Measurements from ENCODE around the gene ZDHHC4. TPM values are rescaled to one million over a fixed set of nuclear protein-coding genes. Genes with fewer than 3 reads are reported as not detected.
A peak's percentile ranks its signal among the peaks of the same experiment; 100 is the strongest.

The ZDHHC4 gene
- total and polyA plus RNA-seq, 2 of the 13 experiments (the other 11 are each of a cell fraction or from before 2014, with no cell fraction given), result 83.2 to 188 TPM

DNA sequence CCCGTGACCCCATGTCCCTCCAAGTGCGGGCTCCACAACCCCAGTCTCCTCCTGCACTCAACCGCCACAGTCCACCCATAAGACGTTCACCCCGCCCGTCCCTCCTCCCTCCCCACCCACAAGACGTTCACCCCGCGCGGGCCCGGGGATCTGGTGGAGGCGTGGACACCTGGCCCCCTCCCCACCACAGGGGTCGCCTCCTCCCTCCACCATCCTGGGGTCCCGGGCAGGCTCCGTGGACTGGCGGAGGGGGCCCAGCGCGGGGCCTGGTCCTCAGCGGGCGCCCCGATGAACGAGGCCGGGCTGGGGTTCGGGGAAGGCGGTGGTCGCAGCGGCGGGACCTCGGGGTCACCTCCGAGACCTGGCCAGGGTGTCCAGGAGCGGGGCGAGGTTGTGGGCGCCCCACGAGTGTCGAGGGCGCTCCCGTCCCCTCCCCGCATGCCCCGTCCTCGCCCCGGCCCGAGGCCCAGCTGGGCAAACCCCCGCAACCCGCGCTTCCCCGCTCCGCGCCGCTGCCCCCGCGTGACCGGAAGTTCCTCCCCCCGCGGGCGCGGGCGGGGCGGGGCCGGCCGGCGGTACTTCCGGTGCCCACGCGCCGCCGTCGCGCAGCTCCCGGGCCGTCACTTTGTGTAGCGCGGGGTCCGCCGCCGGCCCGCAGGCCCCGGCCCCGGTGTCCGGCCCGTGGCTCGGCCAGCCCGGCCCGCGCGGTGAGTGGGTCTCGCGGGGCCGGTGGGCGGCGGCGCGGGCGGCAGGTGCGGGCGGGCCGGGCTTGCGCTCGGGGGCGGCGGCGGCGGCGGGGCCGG is 59.7 kb downstream of the ZDHHC4 start, which contains the start of gene ZNF316 (continued):
- TF ChIP-seq, protein P1, sequence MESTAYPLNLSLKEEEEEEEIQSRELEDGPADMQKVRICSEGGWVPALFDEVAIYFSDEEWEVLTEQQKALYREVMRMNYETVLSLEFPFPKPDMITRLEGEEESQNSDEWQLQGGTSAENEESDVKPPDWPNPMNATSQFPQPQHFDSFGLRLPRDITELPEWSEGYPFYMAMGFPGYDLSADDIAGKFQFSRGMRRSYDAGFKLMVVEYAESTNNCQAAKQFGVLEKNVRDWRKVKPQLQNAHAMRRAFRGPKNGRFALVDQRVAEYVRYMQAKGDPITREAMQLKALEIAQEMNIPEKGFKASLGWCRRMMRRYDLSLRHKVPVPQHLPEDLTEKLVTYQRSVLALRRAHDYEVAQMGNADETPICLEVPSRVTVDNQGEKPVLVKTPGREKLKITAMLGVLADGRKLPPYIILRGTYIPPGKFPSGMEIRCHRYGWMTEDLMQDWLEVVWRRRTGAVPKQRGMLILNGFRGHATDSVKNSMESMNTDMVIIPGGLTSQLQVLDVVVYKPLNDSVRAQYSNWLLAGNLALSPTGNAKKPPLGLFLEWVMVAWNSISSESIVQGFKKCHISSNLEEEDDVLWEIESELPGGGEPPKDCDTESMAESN (CRISPR knock-in tag; conservative IDR thresholded peaks at IDR 0.05), result peak; percentile 55; the same call in 1 of the 2 replicates
- no peak for TF ChIP-seq ZNF619 (CRISPR knock-in tag; IDR thresholded peaks at IDR 0.05)
- peak; percentile 69 for TF ChIP-seq ZFY (CRISPR knock-in tag; IDR thresholded peaks at IDR 0.05)
- TF ChIP-seq TBP (CRISPR knock-in tag; IDR thresholded peaks at IDR 0.05), result no peak
- 0 out of 2 replicates have a peak, but pooled peaks have one; percentile 37 for TF ChIP-seq NR2C2 (CRISPR knock-in tag; IDR thresholded peaks at IDR 0.05; ENCODE audit: borderline replicate concordance)
- no peak for TF ChIP-seq ZNF430 (CRISPR knock-in tag; IDR thresholded peaks at IDR 0.05)
- TF ChIP-seq RFX1 (IDR thresholded peaks at IDR 0.05), result no peak
- no peak for TF ChIP-seq ZNF451 (CRISPR knock-in tag; IDR thresholded peaks at IDR 0.05)
- no peak for TF ChIP-seq ETV6 (CRISPR knock-in tag; conservative IDR thresholded peaks at IDR 0.05)
- TF ChIP-seq ZNF891 (CRISPR knock-in tag; IDR thresholded peaks at IDR 0.05), result no peak
- no peak for TF ChIP-seq ZNF747 (CRISPR knock-in tag; IDR thresholded peaks at IDR 0.05; ENCODE audit: borderline replicate concordance)
- TF ChIP-seq, protein P2, sequence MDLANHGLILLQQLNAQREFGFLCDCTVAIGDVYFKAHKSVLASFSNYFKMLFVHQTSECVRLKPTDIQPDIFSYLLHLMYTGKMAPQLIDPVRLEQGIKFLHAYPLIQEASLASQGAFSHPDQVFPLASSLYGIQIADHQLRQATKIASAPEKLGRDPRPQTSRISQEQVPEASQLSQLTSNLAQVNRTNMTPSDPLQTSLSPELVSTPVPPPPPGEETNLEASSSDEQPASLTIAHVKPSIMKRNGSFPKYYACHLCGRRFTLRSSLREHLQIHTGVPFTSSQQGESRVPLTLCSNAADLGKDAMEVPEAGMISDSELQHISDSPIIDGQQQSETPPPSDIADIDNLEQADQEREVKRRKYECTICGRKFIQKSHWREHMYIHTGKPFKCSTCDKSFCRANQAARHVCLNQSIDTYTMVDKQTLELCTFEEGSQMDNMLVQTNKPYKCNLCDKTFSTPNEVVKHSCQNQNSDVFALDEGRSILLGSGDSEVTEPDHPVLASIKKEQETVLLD (CRISPR knock-in tag; IDR thresholded peaks at IDR 0.05; ENCODE audit: low read depth), result 0 out of 2 replicates have a peak, but pooled peaks have one; percentile 54
- TF ChIP-seq PHF8 (CRISPR knock-in tag; IDR thresholded peaks at IDR 0.05), result peak; percentile 53
- peak; percentile 36; the same call in 1 of the 2 replicates for TF ChIP-seq TAF1 (CRISPR knock-in tag; IDR thresholded peaks at IDR 0.05)
- TF ChIP-seq ZSCAN20 (CRISPR knock-in tag; IDR thresholded peaks at IDR 0.05; ENCODE audit: borderline replicate concordance), result peak; percentile 20; the same call in 1 of the 2 replicates
- TF ChIP-seq HOXA3 (CRISPR knock-in tag; IDR thresholded peaks at IDR 0.05), result peak; percentile 69
- TF ChIP-seq, protein P3, sequence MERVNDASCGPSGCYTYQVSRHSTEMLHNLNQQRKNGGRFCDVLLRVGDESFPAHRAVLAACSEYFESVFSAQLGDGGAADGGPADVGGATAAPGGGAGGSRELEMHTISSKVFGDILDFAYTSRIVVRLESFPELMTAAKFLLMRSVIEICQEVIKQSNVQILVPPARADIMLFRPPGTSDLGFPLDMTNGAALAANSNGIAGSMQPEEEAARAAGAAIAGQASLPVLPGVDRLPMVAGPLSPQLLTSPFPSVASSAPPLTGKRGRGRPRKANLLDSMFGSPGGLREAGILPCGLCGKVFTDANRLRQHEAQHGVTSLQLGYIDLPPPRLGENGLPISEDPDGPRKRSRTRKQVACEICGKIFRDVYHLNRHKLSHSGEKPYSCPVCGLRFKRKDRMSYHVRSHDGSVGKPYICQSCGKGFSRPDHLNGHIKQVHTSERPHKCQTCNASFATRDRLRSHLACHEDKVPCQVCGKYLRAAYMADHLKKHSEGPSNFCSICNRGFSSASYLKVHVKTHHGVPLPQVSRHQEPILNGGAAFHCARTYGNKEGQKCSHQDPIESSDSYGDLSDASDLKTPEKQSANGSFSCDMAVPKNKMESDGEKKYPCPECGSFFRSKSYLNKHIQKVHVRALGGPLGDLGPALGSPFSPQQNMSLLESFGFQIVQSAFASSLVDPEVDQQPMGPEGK (CRISPR knock-in tag; IDR thresholded peaks at IDR 0.05), result 0 out of 2 replicates have a peak, but pooled peaks have one; percentile 23
- no peak for TF ChIP-seq SMAD1 (CRISPR knock-in tag; IDR thresholded peaks at IDR 0.05; ENCODE audit: borderline replicate concordance, low read depth)
- TF ChIP-seq, protein P4, sequence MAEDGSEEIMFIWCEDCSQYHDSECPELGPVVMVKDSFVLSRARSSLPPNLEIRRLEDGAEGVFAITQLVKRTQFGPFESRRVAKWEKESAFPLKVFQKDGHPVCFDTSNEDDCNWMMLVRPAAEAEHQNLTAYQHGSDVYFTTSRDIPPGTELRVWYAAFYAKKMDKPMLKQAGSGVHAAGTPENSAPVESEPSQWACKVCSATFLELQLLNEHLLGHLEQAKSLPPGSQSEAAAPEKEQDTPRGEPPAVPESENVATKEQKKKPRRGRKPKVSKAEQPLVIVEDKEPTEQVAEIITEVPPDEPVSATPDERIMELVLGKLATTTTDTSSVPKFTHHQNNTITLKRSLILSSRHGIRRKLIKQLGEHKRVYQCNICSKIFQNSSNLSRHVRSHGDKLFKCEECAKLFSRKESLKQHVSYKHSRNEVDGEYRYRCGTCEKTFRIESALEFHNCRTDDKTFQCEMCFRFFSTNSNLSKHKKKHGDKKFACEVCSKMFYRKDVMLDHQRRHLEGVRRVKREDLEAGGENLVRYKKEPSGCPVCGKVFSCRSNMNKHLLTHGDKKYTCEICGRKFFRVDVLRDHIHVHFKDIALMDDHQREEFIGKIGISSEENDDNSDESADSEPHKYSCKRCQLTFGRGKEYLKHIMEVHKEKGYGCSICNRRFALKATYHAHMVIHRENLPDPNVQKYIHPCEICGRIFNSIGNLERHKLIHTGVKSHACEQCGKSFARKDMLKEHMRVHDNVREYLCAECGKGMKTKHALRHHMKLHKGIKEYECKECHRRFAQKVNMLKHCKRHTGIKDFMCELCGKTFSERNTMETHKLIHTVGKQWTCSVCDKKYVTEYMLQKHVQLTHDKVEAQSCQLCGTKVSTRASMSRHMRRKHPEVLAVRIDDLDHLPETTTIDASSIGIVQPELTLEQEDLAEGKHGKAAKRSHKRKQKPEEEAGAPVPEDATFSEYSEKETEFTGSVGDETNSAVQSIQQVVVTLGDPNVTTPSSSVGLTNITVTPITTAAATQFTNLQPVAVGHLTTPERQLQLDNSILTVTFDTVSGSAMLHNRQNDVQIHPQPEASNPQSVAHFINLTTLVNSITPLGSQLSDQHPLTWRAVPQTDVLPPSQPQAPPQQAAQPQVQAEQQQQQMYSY (CRISPR knock-in tag; IDR thresholded peaks at IDR 0.05), result no peak
- 0 out of 2 replicates have a peak, but pooled peaks have one; percentile 33 for TF ChIP-seq KDM5B (CRISPR knock-in tag; IDR thresholded peaks at IDR 0.05; ENCODE audit: borderline replicate concordance)
- TF ChIP-seq SPEN (CRISPR knock-in tag; IDR thresholded peaks at IDR 0.05; ENCODE audit: low read depth), result no peak
